Peyer's patch (tissue), 4 donors: ENCODE data around the gene CYP39A1.

Source experiments
- CTCF ChIP-seq, 6 experiments: fragments of 450-650 bp in 4 of 6; fragments of 200-600 bp in 2 of 6; sonication (generic) in 1 of 6; IDR thresholded peaks; one replicate each; pipeline ENCODE4 v1.5.1; 2017 to 2019; ENCODE audit warnings: antibody characterized with exemption in 6 of 6, mild to moderate bottlenecking in 3 of 6, moderate library complexity in 1 of 6
- POLR2A ChIP-seq, 2 donors: fragments of 450-650 bp; IDR thresholded peaks; one replicate each; pipeline ENCODE4 v1.5.1; 2017; ENCODE audit warnings: antibody characterized with exemption in 2 of 2, mild to moderate bottlenecking in 2 of 2, moderate library complexity in 2 of 2

GRCh38 chr6:46528961-46529750, 123.5 kb downstream of the CYP39A1 start:
- TF ChIP-seq CTCF (IDR thresholded peaks at IDR 0.05) (no peak), POLR2A (IDR thresholded peaks at IDR 0.05) (no peak)
